22Rv1 (cell line): ENCODE measurements around the gene NTN4.

Source experiments
- CTCF ChIP-seq: fragments of 450-650 bp; IDR thresholded peaks from 2 replicates; pipeline ENCODE4 v1.5.1; 2017; ENCODE audit warnings: mild to moderate bottlenecking
- ZFX ChIP-seq: fragments of 450-650 bp; IDR thresholded peaks from 2 replicates; pipeline ENCODE4 v1.6.1; 2017; ENCODE audit warnings: antibody characterized with exemption, borderline replicate concordance

- TF ChIP-seq CTCF (no peak), ZFX (no peak)
Observed at GRCh38 chr12:95738024-95738611, 52.4 kb downstream of the NTN4 start.
